Mesenchymal stem cell (in vitro differentiated cells and primary cell): ENCODE data around the gene ASIC1.
A peak's percentile ranks its signal among the peaks of the same experiment; 100 is the strongest.

Experiments used
- DNase-seq: peaks from one replicate; pipeline ENCODE4 v3.0.0-alpha.2; 2013
- H2AFZ ChIP-seq: one replicate; pipeline ENCODE4 v1.6.1; 2013; ENCODE audit warnings: low read depth, mild to moderate bottlenecking, control low read depth, inconsistent platforms, low read length, moderate library complexity
- H2AK5ac ChIP-seq: 2 replicates; pipeline ENCODE4 v1.6.1; 2013; ENCODE audit warnings: low read length, moderate library complexity, mild to moderate bottlenecking, inconsistent platforms; ENCODE audit not compliant: severe bottlenecking
- H2BK120ac ChIP-seq: one replicate; pipeline ENCODE4 v1.6.1; 2013; ENCODE audit warnings: low read depth, mild to moderate bottlenecking, inconsistent platforms, low read length, moderate library complexity
- H2BK12ac ChIP-seq, 2 experiments: one replicate each; pipeline ENCODE4 v1.6.1; 2013; ENCODE audit warnings: inconsistent platforms in 2 of 2, low read length in 2 of 2, mild to moderate bottlenecking in 2 of 2, moderate library complexity in 2 of 2, control low read depth in 1 of 2
- H2BK15ac ChIP-seq: one replicate; pipeline ENCODE4 v1.6.1; 2013; ENCODE audit warnings: mild to moderate bottlenecking, low read depth, inconsistent platforms; ENCODE audit not compliant: poor library complexity, severe bottlenecking
- H2BK5ac ChIP-seq: 2 replicates; pipeline ENCODE4 v1.6.1; 2013; ENCODE audit warnings: low read depth, mild to moderate bottlenecking, low read length, control low read depth, inconsistent platforms; ENCODE audit not compliant: poor library complexity, severe bottlenecking
- H3K14ac ChIP-seq, 2 experiments: one replicate each; pipeline ENCODE4 v1.6.1; 2013; ENCODE audit warnings: inconsistent platforms in 2 of 2, low read length in 2 of 2, control low read depth in 1 of 2, mild to moderate bottlenecking in 1 of 2, moderate library complexity in 1 of 2
- H3K18ac ChIP-seq, 2 experiments: one replicate each; pipeline ENCODE4 v1.6.1; 2013; ENCODE audit warnings: inconsistent platforms in 2 of 2, low read length in 2 of 2, control low read depth in 1 of 2, low read depth in 1 of 2, mild to moderate bottlenecking in 1 of 2
- H3K23ac ChIP-seq, 2 experiments: one replicate each; pipeline ENCODE4 v1.6.1; 2013; ENCODE audit warnings: inconsistent platforms in 2 of 2, low read length in 2 of 2, mild to moderate bottlenecking in 2 of 2, moderate library complexity in 2 of 2, control low read depth in 1 of 2
- H3K27ac ChIP-seq: 2 replicates; pipeline ENCODE4 v1.5.1; 2013; ENCODE audit warnings: mild to moderate bottlenecking, moderate library complexity, low read length, control low read depth, inconsistent platforms; ENCODE audit not compliant: poor library complexity, severe bottlenecking
- H3K27me3 ChIP-seq, 2 experiments: 2 replicates each; pipeline versions ENCODE4 v1.6.1 to v1.7.0; 2013; ENCODE audit warnings: low read length in 2 of 2, mild to moderate bottlenecking in 2 of 2, moderate library complexity in 2 of 2, control low read depth in 1 of 2, inconsistent platforms in 1 of 2; ENCODE audit not compliant: control insufficient read depth in 1 of 2, insufficient read depth in 1 of 2
- H3K36me3 ChIP-seq, 2 experiments: 2 replicates each; pipeline versions ENCODE4 v1.6.1 to v1.7.0; 2013; ENCODE audit warnings: low read length in 2 of 2, control low read depth in 1 of 2, inconsistent platforms in 1 of 2, low read depth in 1 of 2, mild to moderate bottlenecking in 1 of 2; ENCODE audit not compliant: insufficient read depth in 2 of 2, control insufficient read depth in 1 of 2
- H3K4ac ChIP-seq, 2 experiments: one replicate each; pipeline ENCODE4 v1.6.1; 2013; ENCODE audit warnings: inconsistent platforms in 2 of 2, low read length in 2 of 2, mild to moderate bottlenecking in 2 of 2, moderate library complexity in 2 of 2, control low read depth in 1 of 2, low read depth in 1 of 2
- H3K4me1 ChIP-seq: 2 replicates; pipeline ENCODE4 v1.6.1; 2013; ENCODE audit warnings: low read depth, low read length, control low read depth; ENCODE audit not compliant: control insufficient read depth, insufficient read depth
- H3K4me2 ChIP-seq: 2 replicates; pipeline ENCODE4 v1.6.1; 2013; ENCODE audit warnings: low read length, mild to moderate bottlenecking, inconsistent platforms; ENCODE audit not compliant: poor library complexity, severe bottlenecking
- H3K4me3 ChIP-seq, 2 experiments: 2 replicates each; pipeline versions ENCODE4 v1.5.1 to v1.7.0; 2013; ENCODE audit warnings: low read length in 2 of 2, mild to moderate bottlenecking in 2 of 2, control low read depth in 1 of 2, low read depth in 1 of 2; ENCODE audit not compliant: insufficient read depth in 1 of 2
- H3K79me1 ChIP-seq: replicated peaks from 2 replicates; pipeline ENCODE4 v1.6.1; 2013; ENCODE audit warnings: mild to moderate bottlenecking, control low read depth, low read length, inconsistent platforms; ENCODE audit not compliant: poor library complexity, severe bottlenecking
- H3K9ac ChIP-seq: 2 replicates; pipeline ENCODE4 v1.7.0; 2013; ENCODE audit warnings: mild to moderate bottlenecking, low read length, moderate library complexity
- H3K9me3 ChIP-seq: 2 replicates; pipeline ENCODE4 v1.7.0; 2013; ENCODE audit warnings: mild to moderate bottlenecking, low read length; ENCODE audit not compliant: control insufficient read depth
- H4K8ac ChIP-seq: one replicate; pipeline ENCODE4 v1.6.1; 2013; ENCODE audit warnings: inconsistent platforms, mild to moderate bottlenecking, low read length, moderate library complexity
- H4K91ac ChIP-seq: one replicate; pipeline ENCODE4 v1.6.1; 2013; ENCODE audit warnings: mild to moderate bottlenecking, low read length, inconsistent platforms
- WGBS: methylation state at CpG from one replicate; pipeline ENCODE4 v1.1.7; 2013; ENCODE audit warnings: mixed read lengths; 5-methylcytosine and 5-hydroxymethylcytosine counted together

The ASIC1 gene

GRCh38 chr12:50102131-50102531 lies 44.7 kb downstream of the ASIC1 start:
- peaks cover 0 to 6% of the 10 kb centered on the region in 2 experiments for H3K27me3 ChIP-seq
- no peak overlapping the region for H3K9ac ChIP-seq
- no peak overlapping the region for H2BK12ac ChIP-seq
- H3K14ac ChIP-seq = no peak overlapping the region
- H3K4me2 ChIP-seq = no peak overlapping the region
- no peak overlapping the region for H2BK5ac ChIP-seq
- H4K8ac ChIP-seq = no peak overlapping the region
- no peak overlapping the region for H2AFZ ChIP-seq
- H2BK15ac ChIP-seq = no peak overlapping the region
- no peak overlapping the region for H3K18ac ChIP-seq
- H2BK120ac ChIP-seq = no peak overlapping the region
- H2AK5ac ChIP-seq = no peak overlapping the region
- H3K36me3 ChIP-seq = peaks cover 39 to 46% of the 10 kb centered on the region in 2 experiments
- peaks cover 9% of the 10 kb centered on the region for H3K4me1 ChIP-seq
- no peak overlapping the region for H3K4ac ChIP-seq
- H3K27ac ChIP-seq = no peak overlapping the region
- no peaks in the 10 kb centered on the region for H3K79me1 ChIP-seq
- H4K91ac ChIP-seq = no peak overlapping the region
- no peak overlapping the region for H3K23ac ChIP-seq
- no peaks in the 10 kb centered on the region for H3K9me3 ChIP-seq
- no peak overlapping the region for H3K4me3 ChIP-seq
- DNase-seq = no peak
- WGBS = 100% methylated on average over 2 of the region's 2 CpGs

GRCh38 chr12:50102646-50103309 lies 45.4 kb downstream of the ASIC1 start:
- H3K79me1 ChIP-seq = no peaks in the 10 kb centered on the region
- H3K18ac ChIP-seq = no peak overlapping the region
- no peak overlapping the region for H3K4ac ChIP-seq
- H2AK5ac ChIP-seq = no peak overlapping the region
- no peak overlapping the region for H2BK5ac ChIP-seq
- H3K4me1 ChIP-seq = peaks cover 13% of the 10 kb centered on the region
- H3K36me3 ChIP-seq = peaks cover 38 to 40% of the 10 kb centered on the region in 2 experiments
- no peak overlapping the region for H4K8ac ChIP-seq
- 92% methylated on average over 8 of the region's 8 CpGs for WGBS
- no peak overlapping the region for H2BK120ac ChIP-seq
- H2BK12ac ChIP-seq = peak overlapping the region in 1 of 2 experiments; percentile 54
- H3K4me2 ChIP-seq = no peak overlapping the region
- no peak overlapping the region for H3K27ac ChIP-seq
- no peak overlapping the region for H4K91ac ChIP-seq
- H3K14ac ChIP-seq = no peak overlapping the region
- H2BK15ac ChIP-seq = no peak overlapping the region
- no peak overlapping the region for H3K4me3 ChIP-seq
- H3K27me3 ChIP-seq = peaks cover 0 to 6% of the 10 kb centered on the region in 2 experiments
- H3K9ac ChIP-seq = no peak overlapping the region
- DNase-seq = no peak
- H2AFZ ChIP-seq = no peak overlapping the region
- H3K23ac ChIP-seq = peak overlapping the region in 1 of 2 experiments; percentile 92
- H3K9me3 ChIP-seq = no peaks in the 10 kb centered on the region

GRCh38 chr12:50103351-50103750 lies 46.0 kb downstream of the ASIC1 start:
- Histone ChIP-seq H3K23ac (no peak overlapping the region), H3K4me1 (peaks cover 18% of the 10 kb centered on the region), H2BK12ac (no peak overlapping the region), H2BK120ac (no peak overlapping the region), H3K36me3 (peaks cover 32 to 35% of the 10 kb centered on the region in 2 experiments), H3K18ac (no peak overlapping the region), H3K4me3 (no peak overlapping the region), H3K4me2 (no peak overlapping the region), H2AFZ (no peak overlapping the region), H3K27me3 (peaks cover 0 to 6% of the 10 kb centered on the region in 2 experiments), H2AK5ac (no peak overlapping the region), H2BK15ac (no peak overlapping the region), H2BK5ac (no peak overlapping the region), H3K79me1 (no peaks in the 10 kb centered on the region), H3K9me3 (no peaks in the 10 kb centered on the region), H3K4ac (no peak overlapping the region), H3K14ac (no peak overlapping the region), H4K8ac (no peak overlapping the region), H3K27ac (no peak overlapping the region), H4K91ac (no peak overlapping the region), H3K9ac (no peak overlapping the region)
- 94% methylated on average over 2 of the region's 2 CpGs for WGBS
- no peak for DNase-seq

- no peak within 1 kb of the TSS for H3K18ac ChIP-seq
- no peak within 1 kb of the TSS for H2BK120ac ChIP-seq
- no peak within 1 kb of the TSS for H2AFZ ChIP-seq
- no peaks in the 10 kb centered on the region for H3K9me3 ChIP-seq
- peaks cover 27 to 31% of the 10 kb centered on the region in 2 experiments for H3K36me3 ChIP-seq
- no peak within 1 kb of the TSS for H3K14ac ChIP-seq
- H3K9ac ChIP-seq = no peak within 1 kb of the TSS
- H3K4me2 ChIP-seq = no peak within 1 kb of the TSS
- H4K8ac ChIP-seq = no peak within 1 kb of the TSS
- H2BK5ac ChIP-seq = no peak within 1 kb of the TSS
- peak; percentile 19 for DNase-seq
- no peak within 1 kb of the TSS for H3K23ac ChIP-seq
- H3K4me3 ChIP-seq = no peak within 1 kb of the TSS
- H2BK12ac ChIP-seq = peak within 1 kb of the TSS in 1 of 2 experiments; percentile 54
- H3K79me1 ChIP-seq = no peaks in the 10 kb centered on the region
- peaks cover 0 to 6% of the 10 kb centered on the region in 2 experiments for H3K27me3 ChIP-seq
- no peak within 1 kb of the TSS for H3K4ac ChIP-seq
- 57% methylated on average over 13 of the region's 13 CpGs for WGBS
- H2BK15ac ChIP-seq = no peak within 1 kb of the TSS
- no peak within 1 kb of the TSS for H3K27ac ChIP-seq
- no peak within 1 kb of the TSS for H4K91ac ChIP-seq
- H3K4me1 ChIP-seq = peaks cover 18% of the 10 kb centered on the region
- no peak within 1 kb of the TSS for H2AK5ac ChIP-seq
These were observed 46.4 kb downstream of the ASIC1 start, which contains the start of gene GPD1 for GRCh38 chr12:50103767-50104321. Gene GPD1 (plus strand): TSS chr12:50104008. CDS start chr12:50104051, 43 bp downstream.
